Liver (tissue), 9 donors: ENCODE results near the gene CSNK2B. TPM values are rescaled to one million over a fixed set of nuclear protein-coding genes. Genes with fewer than 3 reads are reported as not detected.

ENCODE experiments used
- DNase-seq: peaks from one replicate; pipeline ENCODE4 v3.0.0-alpha.2; 2017; ENCODE audit warnings: low spot score
- H3K27ac ChIP-seq, 2 donors: one replicate each; pipeline ENCODE4 v1.7.0; 2013; ENCODE audit warnings: inconsistent platforms in 2 of 2, low read length in 2 of 2, control low read depth in 1 of 2, low read depth in 1 of 2, mild to moderate bottlenecking in 1 of 2
- H3K27me3 ChIP-seq, 4 donors: one replicate each; pipeline versions ENCODE4 v1.6.1 to v1.7.0; 2013; ENCODE audit warnings: low read length in 3 of 4, inconsistent platforms in 1 of 4, mild to moderate bottlenecking in 1 of 4, moderate library complexity in 1 of 4; ENCODE audit not compliant: control insufficient read depth in 4 of 4, insufficient read depth in 4 of 4
- H3K36me3 ChIP-seq, 4 donors: one replicate each; pipeline versions ENCODE4 v1.6.1 to v1.7.0; 2013; ENCODE audit warnings: low read length in 3 of 4, mild to moderate bottlenecking in 3 of 4, low read depth in 1 of 4, moderate library complexity in 1 of 4; ENCODE audit not compliant: control insufficient read depth in 4 of 4, insufficient read depth in 3 of 4
- H3K4me1 ChIP-seq, 4 donors: one replicate each; pipeline versions ENCODE4 v1.6.1 to v1.7.0; 2013; ENCODE audit warnings: low read length in 3 of 4, mild to moderate bottlenecking in 3 of 4, moderate library complexity in 1 of 4; ENCODE audit not compliant: control insufficient read depth in 4 of 4, insufficient read depth in 4 of 4
- H3K4me3 ChIP-seq, 3 donors: one replicate each; pipeline versions ENCODE4 v1.6.1 to v1.7.0; 2013; ENCODE audit warnings: low read length in 3 of 3, control low read depth in 1 of 3, low read depth in 1 of 3, mild to moderate bottlenecking in 1 of 3
- H3K9ac ChIP-seq, 2 donors: one replicate each; pipeline ENCODE4 v1.7.0; 2013; ENCODE audit warnings: low read length in 2 of 2, mild to moderate bottlenecking in 2 of 2, moderate library complexity in 2 of 2, control low read depth in 1 of 2, low read depth in 1 of 2
- H3K9me3 ChIP-seq, 4 donors: one replicate each; pipeline versions ENCODE4 v1.6.1 to v1.7.0; 2013; ENCODE audit warnings: low read length in 3 of 4; ENCODE audit not compliant: control insufficient read depth in 4 of 4
- ATF3 ChIP-seq: IDR thresholded peaks from 2 replicates; pipeline ENCODE4 v1.6.1; 2016; ENCODE audit warnings: antibody characterized with exemption
- CTCF ChIP-seq: fragments of 150-350 bp; IDR thresholded peaks from 2 replicates; pipeline ENCODE4 v1.5.1; 2017; ENCODE audit warnings: improper control_type of control experiment, low read depth, low read length; ENCODE audit not compliant: missing input control
- EGR1 ChIP-seq, 2 donors: IDR thresholded peaks; 2 replicates each; pipeline ENCODE4 v1.6.1; 2016 to 2018; ENCODE audit warnings: antibody characterized with exemption in 2 of 2, low read depth in 2 of 2
- FOXA1 ChIP-seq: IDR thresholded peaks from 2 replicates; pipeline ENCODE4 v1.6.1; 2016; ENCODE audit warnings: antibody characterized with exemption
- FOXA2 ChIP-seq: IDR thresholded peaks from 2 replicates; pipeline ENCODE4 v1.6.1; 2016; ENCODE audit warnings: antibody characterized with exemption
- GABPA ChIP-seq, 2 donors: IDR thresholded peaks in 1 of 2; conservative IDR thresholded peaks in 1 of 2; 2 replicates each; pipeline ENCODE4 v1.6.1; 2016; ENCODE audit warnings: antibody characterized with exemption in 2 of 2, mild to moderate bottlenecking in 1 of 2, moderate library complexity in 1 of 2
- HNF4A ChIP-seq, 2 donors: conservative IDR thresholded peaks; 2 replicates each; pipeline ENCODE4 v1.6.1; 2016; ENCODE audit warnings: antibody characterized with exemption in 2 of 2, mild to moderate bottlenecking in 2 of 2
- HNF4G ChIP-seq: IDR thresholded peaks from 2 replicates; pipeline ENCODE4 v1.6.1; 2016; ENCODE audit warnings: antibody characterized with exemption
- JUND ChIP-seq, 2 donors: IDR thresholded peaks; 2 replicates each; pipeline ENCODE4 v1.6.1; 2016; ENCODE audit warnings: antibody characterized with exemption in 2 of 2
- MAX ChIP-seq: IDR thresholded peaks from 2 replicates; pipeline ENCODE4 v1.6.1; 2016; ENCODE audit warnings: antibody characterized with exemption
- NR2F2 ChIP-seq: IDR thresholded peaks from 2 replicates; pipeline ENCODE4 v1.6.1; 2016; ENCODE audit warnings: antibody characterized with exemption
- RAD21 ChIP-seq, 2 donors: IDR thresholded peaks; 2 replicates each; pipeline ENCODE4 v1.6.1; 2016; ENCODE audit warnings: antibody characterized with exemption in 2 of 2, mild to moderate bottlenecking in 2 of 2
- REST ChIP-seq: IDR thresholded peaks from 2 replicates; pipeline ENCODE4 v1.6.1; 2016; ENCODE audit warnings: antibody characterized with exemption, mild to moderate bottlenecking
- RXRA ChIP-seq, 2 donors: IDR thresholded peaks; 2 replicates each; pipeline ENCODE4 v1.6.1; 2017 to 2018; ENCODE audit warnings: antibody characterized with exemption in 2 of 2, mild to moderate bottlenecking in 1 of 2
- SP1 ChIP-seq: IDR thresholded peaks from 2 replicates; pipeline ENCODE4 v1.6.1; 2018; ENCODE audit warnings: antibody characterized with exemption, mild to moderate bottlenecking
- TAF1 ChIP-seq: conservative IDR thresholded peaks from 2 replicates; pipeline ENCODE4 v1.6.1; 2016; ENCODE audit warnings: antibody characterized with exemption, mild to moderate bottlenecking
- YY1 ChIP-seq: IDR thresholded peaks from 2 replicates; pipeline ENCODE4 v1.6.1; 2016; ENCODE audit warnings: antibody characterized with exemption, mild to moderate bottlenecking
- ZBTB33 ChIP-seq: IDR thresholded peaks from 2 replicates; pipeline ENCODE4 v1.6.1; 2016; ENCODE audit warnings: antibody characterized with exemption
- WGBS: extraction: QIAGEN DNeasy Blood & Tissue Kit; methylation state at CpG from one replicate; pipeline ENCODE4 v1.1.7; 2013; 5-methylcytosine and 5-hydroxymethylcytosine counted together
- polyA plus RNA-seq, 2 donors: library from polyadenylated mRNA; stranded (reverse) in 1 of 2; unstranded in 1 of 2; fragments of 200-250 nt in 1 of 2; fragments of >200 nt in 1 of 2; fragmentation: Nextera tagmentation in 1 of 2; extraction: Ambion mirVana in 1 of 2; gene quantifications; one replicate each; pipeline versions ENCODE4 v1.2.1 to v1.2.3, GENCODE V29; 2013 to 2015
- total RNA-seq, 2 donors: library from RNA; depleted of rRNA; stranded (reverse); fragments of >200 nt; gene quantifications; one replicate each; pipeline ENCODE4 v1.2.3, GENCODE V29; 2014
- donor health status: healthy.
- donor health status: healthy.
- donor health status: healthy.
- donor health status: healthy.
- donor health status: healthy.

CSNK2B gene
- total and polyA plus RNA-seq, 4 donors = 58.1 to 108 (median 77.0) TPM

GRCh38 chr6:31702819-31703716 is 37.2 kb downstream of the CSNK2B start, which contains the start of gene ABHD16A:
Gene ABHD16A, minus strand, starts transcription at chr6:31703324. Its CDS starts 43 bp downstream, at chr6:31703281.
- H3K9me3 ChIP-seq = no peaks in the 10 kb centered on the region
- H3K4me3 ChIP-seq = peak within 1 kb of the TSS; percentile 72 to 96 (median 73)
- TF ChIP-seq CTCF (peak; percentile 9), HNF4G (peak; percentile 15), FOXA2 (peak; percentile 66), JUND (IDR thresholded peaks at IDR 0.05) (peak in 1 of 2 donors; percentile 87), GABPA (IDR thresholded peaks at IDR 0.05 in 1 of 2, conservative IDR thresholded peaks at IDR 0.05 in 1 of 2) (peak; percentile 46 to 87), TAF1 (peak; percentile 54), YY1 (peak; percentile 92), REST (peak; percentile 79), ATF3 (peak; percentile 59), MAX (peak; percentile 87), HNF4A (conservative IDR thresholded peaks at IDR 0.05) (peak; percentile 57 to 72), NR2F2 (peak; percentile 9), SP1 (peak; percentile 75), RAD21 (IDR thresholded peaks at IDR 0.05) (peak; percentile 48 to 61), EGR1 (IDR thresholded peaks at IDR 0.05; ENCODE audit: low read depth in 2 of 2) (peak; percentile 55 to 60), ZBTB33 (peak; percentile 97), FOXA1 (peak; percentile 73), RXRA (IDR thresholded peaks at IDR 0.05) (peak; percentile 63 to 66)
- H3K27ac ChIP-seq = peak within 1 kb of the TSS; percentile 94
- H3K36me3 ChIP-seq = peaks cover 0 to 5% (median 3%) of the 10 kb centered on the region in 4 donors
- no peaks in the 10 kb centered on the region for H3K27me3 ChIP-seq
- WGBS = under 1% methylated on average over 54 of the region's 54 CpGs
- peak within 1 kb of the TSS; percentile 85 to 98 for H3K9ac ChIP-seq
- peak; percentile 98 for DNase-seq
- H3K4me1 ChIP-seq = peaks cover 0 to 17% (median 14%) of the 10 kb centered on the region in 4 donors
